Uterus (tissue), 4 donors: ENCODE results near the gene OTULINL. TPM values are rescaled to one million over a fixed set of nuclear protein-coding genes. Genes with fewer than 3 reads are reported as not detected.
"Not testable (repeated sequence)": the region's sequence is repeated elsewhere in the genome, so short reads cannot be mapped to it uniquely, and the experiment has no call there.

Source experiments
- DNase-seq, 2 donors: peaks; one replicate each; pipeline ENCODE4 v3.0.0-alpha.2; 2019 to 2020
- H3K27ac ChIP-seq, 2 donors: fragments of 200-600 bp; sonication (generic); 1 replicate in 1 of 2; 2 replicates in 1 of 2; pipeline ENCODE4 v1.5.1; 2016 to 2018
- H3K27me3 ChIP-seq, 2 donors: fragments of 200-600 bp; sonication (generic); one replicate each; pipeline ENCODE4 v1.5.1; 2018 to 2019; ENCODE audit warnings: control low read depth in 1 of 2
- H3K36me3 ChIP-seq, 2 donors: fragments of 200-600 bp; sonication (generic); one replicate each; pipeline ENCODE4 v1.5.1; 2019; ENCODE audit warnings: control low read depth in 1 of 2
- H3K4me1 ChIP-seq, 2 donors: fragments of 200-600 bp; sonication (generic); one replicate each; pipeline ENCODE4 v1.5.1; 2018 to 2019; ENCODE audit warnings: control low read depth in 1 of 2
- H3K4me3 ChIP-seq, 2 donors: fragments of 200-600 bp; sonication (generic); 1 replicate in 1 of 2; 2 replicates in 1 of 2; pipeline ENCODE4 v1.5.1; 2018 to 2019; ENCODE audit warnings: mild to moderate bottlenecking in 1 of 2
- H3K9me3 ChIP-seq, 2 donors: fragments of 200-600 bp; sonication (generic); one replicate each; pipeline ENCODE4 v1.5.1; 2019; ENCODE audit warnings: control low read depth in 1 of 2
- POLR2A ChIP-seq, 2 donors: fragments of 450-650 bp; IDR thresholded peaks; one replicate each; pipeline ENCODE4 v1.6.1; 2016; ENCODE audit warnings: antibody characterized with exemption in 2 of 2, mild to moderate bottlenecking in 1 of 2, moderate library complexity in 1 of 2
- intact Hi-C: fragments of 100-400 bp; cut with DNase I; formaldehyde crosslinking; loops from one replicate; pipeline ENCODE4 v1.15.1; 2023; ENCODE audit warnings: low total_unique reads
- total RNA-seq, 4 donors: library from RNA; depleted of rRNA in 3 of 4; stranded (reverse); fragments of >200 nt in 3 of 4; gene quantifications; one replicate each; pipeline versions ENCODE4 v1.1.0 to v1.2.4, GENCODE V29; 2014 to 2023
- TF ChIP-seq, protein P1 (sequence below), 4 experiments: fragments of 200-600 bp in 2 of 4; fragments of 450-650 bp in 2 of 4; sonication (generic) in 2 of 4; IDR thresholded peaks; one replicate each; pipeline ENCODE4 v1.5.1; 2016 to 2019; ENCODE audit warnings: antibody characterized with exemption in 4 of 4, mild to moderate bottlenecking in 2 of 4, moderate library complexity in 1 of 4
- donor health status: DM: yes; HTN: yes; CAD: no.

OTULINL gene
- total RNA-seq, 4 donors from 2014 or later: 1.0 to 16.1 (median 3.8) TPM

- Histone ChIP-seq H3K27ac (no peak overlapping the region), H3K4me1 (no peaks in the 10 kb centered on the region), H3K4me3 (no peak overlapping the region), H3K27me3 (no peaks in the 10 kb centered on the region), H3K9me3 (no peaks in the 10 kb centered on the region), H3K36me3 (no peaks in the 10 kb centered on the region)
- TF ChIP-seq, protein P1, sequence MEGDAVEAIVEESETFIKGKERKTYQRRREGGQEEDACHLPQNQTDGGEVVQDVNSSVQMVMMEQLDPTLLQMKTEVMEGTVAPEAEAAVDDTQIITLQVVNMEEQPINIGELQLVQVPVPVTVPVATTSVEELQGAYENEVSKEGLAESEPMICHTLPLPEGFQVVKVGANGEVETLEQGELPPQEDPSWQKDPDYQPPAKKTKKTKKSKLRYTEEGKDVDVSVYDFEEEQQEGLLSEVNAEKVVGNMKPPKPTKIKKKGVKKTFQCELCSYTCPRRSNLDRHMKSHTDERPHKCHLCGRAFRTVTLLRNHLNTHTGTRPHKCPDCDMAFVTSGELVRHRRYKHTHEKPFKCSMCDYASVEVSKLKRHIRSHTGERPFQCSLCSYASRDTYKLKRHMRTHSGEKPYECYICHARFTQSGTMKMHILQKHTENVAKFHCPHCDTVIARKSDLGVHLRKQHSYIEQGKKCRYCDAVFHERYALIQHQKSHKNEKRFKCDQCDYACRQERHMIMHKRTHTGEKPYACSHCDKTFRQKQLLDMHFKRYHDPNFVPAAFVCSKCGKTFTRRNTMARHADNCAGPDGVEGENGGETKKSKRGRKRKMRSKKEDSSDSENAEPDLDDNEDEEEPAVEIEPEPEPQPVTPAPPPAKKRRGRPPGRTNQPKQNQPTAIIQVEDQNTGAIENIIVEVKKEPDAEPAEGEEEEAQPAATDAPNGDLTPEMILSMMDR (IDR thresholded peaks at IDR 0.05): no peak
- no peak for TF ChIP-seq POLR2A (IDR thresholded peaks at IDR 0.05)
- DNase-seq: no peak
- intact Hi-C loops: no loop called here
Observed at GRCh38 chr5:14547666-14548065, 33.9 kb upstream of the OTULINL start.

DNA sequence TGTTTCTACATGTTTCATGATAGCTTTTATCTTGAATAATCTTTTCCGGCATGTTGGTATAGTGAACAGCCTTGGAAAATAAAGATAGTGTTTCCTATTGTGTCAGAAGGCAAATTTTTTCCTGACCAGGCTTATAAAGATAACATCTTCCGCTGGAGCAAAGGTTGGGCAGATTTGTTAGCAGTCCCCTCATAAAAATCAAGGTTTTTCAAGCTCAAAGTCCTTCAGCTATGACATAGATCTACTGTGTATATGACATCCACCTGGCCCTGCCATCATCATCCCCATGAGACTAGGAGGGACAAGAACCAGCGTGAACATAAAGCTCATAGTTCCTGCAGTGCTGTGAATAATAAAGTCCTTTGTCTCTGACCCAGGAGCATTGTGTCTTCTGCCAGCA is 30.4 kb upstream of the OTULINL start:
- no peak overlapping the region for H3K27ac ChIP-seq
- H3K36me3 ChIP-seq: no peaks in the 10 kb centered on the region
- TF ChIP-seq POLR2A (IDR thresholded peaks at IDR 0.05): no peak
- TF ChIP-seq, protein P1 (IDR thresholded peaks at IDR 0.05): no peak
- no peaks in the 10 kb centered on the region for H3K4me1 ChIP-seq
- no peaks in the 10 kb centered on the region for H3K27me3 ChIP-seq
- no peak for DNase-seq
- intact Hi-C loops: no loop called here
- H3K4me3 ChIP-seq: no peak overlapping the region
- H3K9me3 ChIP-seq: no peaks in the 10 kb centered on the region

GRCh38 chr5:14552017-14552416 is 29.6 kb upstream of the OTULINL start:
- intact Hi-C loops: no loop called here
- TF ChIP-seq, protein P1 (IDR thresholded peaks at IDR 0.05): no peak
- TF ChIP-seq POLR2A (IDR thresholded peaks at IDR 0.05): no peak

GRCh38 chr5:14554288-14554687 is 27.3 kb upstream of the OTULINL start:
- H3K9me3 ChIP-seq, H3K27ac ChIP-seq, H3K4me3 ChIP-seq, H3K36me3 ChIP-seq, intact Hi-C loops, DNase-seq, H3K27me3 ChIP-seq, H3K4me1 ChIP-seq: not testable (repeated sequence)

More at GRCh38 chr5:14552017-14552416, 29.6 kb upstream of the OTULINL start:
- Histone ChIP-seq H3K36me3 (no peaks in the 10 kb centered on the region), H3K9me3 (no peaks in the 10 kb centered on the region), H3K4me1 (no peaks in the 10 kb centered on the region), H3K27me3 (no peaks in the 10 kb centered on the region), H3K27ac (no peak overlapping the region), H3K4me3 (no peak overlapping the region)
- DNase-seq: no peak

GRCh38 chr5:14556015-14556414 is 25.6 kb upstream of the OTULINL start:
- no peak overlapping the region for H3K27ac ChIP-seq
- no peak for DNase-seq
- intact Hi-C loops: no loop called here
- no peaks in the 10 kb centered on the region for H3K4me1 ChIP-seq
- TF ChIP-seq, protein P1 (IDR thresholded peaks at IDR 0.05): no peak
- no peak for TF ChIP-seq POLR2A (IDR thresholded peaks at IDR 0.05)
- no peaks in the 10 kb centered on the region for H3K9me3 ChIP-seq
- H3K4me3 ChIP-seq: no peak overlapping the region
- no peaks in the 10 kb centered on the region for H3K27me3 ChIP-seq
- H3K36me3 ChIP-seq: no peaks in the 10 kb centered on the region

GRCh38 chr5:14557203-14557770 is 24.3 kb upstream of the OTULINL start:
- no peaks in the 10 kb centered on the region for H3K27me3 ChIP-seq
- no peak for TF ChIP-seq POLR2A (IDR thresholded peaks at IDR 0.05)
- TF ChIP-seq, protein P1 (IDR thresholded peaks at IDR 0.05): no peak
- no peaks in the 10 kb centered on the region for H3K9me3 ChIP-seq
- no peaks in the 10 kb centered on the region for H3K36me3 ChIP-seq
- H3K4me3 ChIP-seq: no peak overlapping the region
- intact Hi-C loops: no loop called here
- no peaks in the 10 kb centered on the region for H3K4me1 ChIP-seq
- no peak for DNase-seq
- no peak overlapping the region for H3K27ac ChIP-seq
